GM21528 (cell line): Measurements from ENCODE around the gene DPP3.

ENCODE experiments used
- ATAC-seq: cut with Tn5 transposase; IDR thresholded peaks from one replicate; pipeline ENCODE4 v1.9.1; 2021; ENCODE audit warnings: mild to moderate bottlenecking, moderate library complexity; ENCODE audit not compliant: unreplicated experiment, low FRiP score

DPP3 gene

GRCh38 chr11:66550887-66551286 is 70.7 kb downstream of the DPP3 start:
- no peak for ATAC-seq

- ATAC-seq = no peak
Measured at GRCh38 chr11:66554602-66555001, 74.4 kb downstream of the DPP3 start.

GRCh38 chr11:66555416-66555815 is 75.2 kb downstream of the DPP3 start:
- ATAC-seq = no peak

GRCh38 chr11:66556086-66556485 is 75.9 kb downstream of the DPP3 start:
- ATAC-seq = no peak

- no peak for ATAC-seq
Measured at GRCh38 chr11:66557733-66558326, 77.6 kb downstream of the DPP3 start.
